HCT116 (cell line): Measurements from ENCODE around the gene KCNA4. TPM values are rescaled to one million over a fixed set of nuclear protein-coding genes. Genes with fewer than 3 reads are reported as not detected.

ENCODE experiments used
- ATAC-seq: fragments of 200-7000 bp; cut with Tn5 transposase; 2 replicates; pipeline ENCODE4 v1.9.1; 2020; ENCODE audit warnings: mild to moderate bottlenecking, moderate library complexity
- BruUV-seq: library from RNA; stranded (reverse); fragments of 400-500 nt; replicated peaks from 2 replicates; lab custom pipeline; 2021; lab: Mats Ljungman, UMichigan
- CTCF ChIA-PET: fragments of 300-600 bp; sonication (Branson Sonifier 250); formaldehyde crosslinking; loops from one replicate; lab custom pipeline; 2021; ENCODE audit warnings: antibody characterized with exemption; lab: Charles Lee
- POLR2A ChIA-PET: fragments of 300-600, 350-600 bp; sonication (Branson Sonifier 250); formaldehyde crosslinking; loops from one replicate; lab custom pipeline; 2021; ENCODE audit warnings: antibody characterized with exemption; lab: Charles Lee
- RAD21 ChIA-PET, 2 experiments: fragments of 300-600 bp; sonication (Branson Sonifier 250); formaldehyde crosslinking; loops; one replicate each; lab custom pipeline; 2023; ENCODE audit warnings: low total read pairs in 2 of 2; ENCODE audit not compliant: uncharacterized antibody in 2 of 2, unreplicated experiment in 2 of 2, low non-redundant PET in 1 of 2; lab: Charles Lee
- DNase-seq: peaks from one replicate; pipeline ENCODE4 v3.0.0-alpha.2; 2010; ENCODE audit warnings: low read depth, low spot score
- H2AFZ ChIP-seq: fragments of 200-600 bp; shearing (Covaris generic), sonication (generic); 2 replicates; pipeline ENCODE4 v1.6.1; 2017; ENCODE audit warnings: low read depth, mixed run types, mixed read lengths, antibody characterized with exemption, low read length; ENCODE audit not compliant: poor library complexity, severe bottlenecking
- H3K27ac ChIP-seq: 2 replicates; pipeline ENCODE4 v1.5.1; 2012; ENCODE audit warnings: low read depth, low read length
- H3K27me3 ChIP-seq: fragments of 200-600 bp; sonication (generic); 2 replicates; pipeline ENCODE4 v1.6.1; 2016; ENCODE audit warnings: mixed run types, low read length, mixed read lengths; ENCODE audit not compliant: insufficient read depth
- H3K36me3 ChIP-seq, 2 experiments: fragments of 200-500 bp in 1 of 2; fragments of 200-600 bp in 1 of 2; sonication (Bioruptor generic) in 1 of 2; sonication (generic) in 1 of 2; 2 replicates each; pipeline versions ENCODE4 v1.5.1 to v1.6.1; 2014 to 2016; ENCODE audit warnings: low read length in 2 of 2, inconsistent platforms in 1 of 2, mixed read lengths in 1 of 2, mixed run types in 1 of 2; ENCODE audit not compliant: insufficient read depth in 2 of 2, control insufficient read depth in 1 of 2
- H3K4me1 ChIP-seq, 2 experiments: fragments of 200-600 bp in 1 of 2; sonication (generic) in 1 of 2; 2 replicates each; pipeline versions ENCODE4 v1.5.1 to v1.6.1; 2012 to 2017; ENCODE audit warnings: low read length in 2 of 2, inconsistent platforms in 1 of 2, mild to moderate bottlenecking in 1 of 2, mixed read lengths in 1 of 2, mixed run types in 1 of 2, moderate library complexity in 1 of 2; ENCODE audit not compliant: insufficient read depth in 2 of 2, control insufficient read depth in 1 of 2
- H3K4me2 ChIP-seq: fragments of 200-600 bp; sonication (generic); 2 replicates; pipeline ENCODE4 v1.6.1; 2017; ENCODE audit warnings: mixed run types, low read length, mixed read lengths
- H3K4me3 ChIP-seq, 2 experiments: fragments of 200-600 bp in 1 of 2; sonication (generic) in 1 of 2; replicated peaks in 1 of 2; 2 replicates each; pipeline ENCODE4 v1.5.1; 2011 to 2016; ENCODE audit warnings: low read length in 2 of 2, control low read depth in 1 of 2, low read depth in 1 of 2, mild to moderate bottlenecking in 1 of 2, mixed read lengths in 1 of 2, mixed run types in 1 of 2
- H3K79me2 ChIP-seq: fragments of 200-600 bp; sonication (generic); 2 replicates; pipeline ENCODE4 v1.6.1; 2017; ENCODE audit warnings: mild to moderate bottlenecking, mixed run types, low read length, moderate library complexity, mixed read lengths; ENCODE audit not compliant: insufficient read depth
- H3K9ac ChIP-seq: fragments of 200-600 bp; sonication (generic); 2 replicates; pipeline ENCODE4 v1.6.1; 2016; ENCODE audit warnings: low read length, mixed read lengths
- H3K9me2 ChIP-seq: fragments of 200-600 bp; sonication (generic), shearing (Covaris generic); 2 replicates; pipeline ENCODE4 v1.6.1; 2017; ENCODE audit warnings: mixed run types, mild to moderate bottlenecking, moderate library complexity; ENCODE audit not compliant: insufficient read depth
- H3K9me3 ChIP-seq, 2 experiments: fragments of 200-500 bp in 1 of 2; fragments of 200-600 bp in 1 of 2; sonication (Bioruptor generic) in 1 of 2; sonication (generic) in 1 of 2; 2 replicates each; pipeline ENCODE4 v1.6.1; 2014 to 2017; ENCODE audit warnings: low read length in 2 of 2, mixed read lengths in 2 of 2, inconsistent platforms in 1 of 2, low read depth in 1 of 2, mild to moderate bottlenecking in 1 of 2, mixed run types in 1 of 2, moderate library complexity in 1 of 2; ENCODE audit not compliant: control insufficient read depth in 1 of 2, insufficient read depth in 1 of 2
- H4K20me1 ChIP-seq: fragments of 200-600 bp; sonication (generic), shearing (Covaris generic); 2 replicates; pipeline ENCODE4 v1.6.1; 2017; ENCODE audit warnings: mixed run types, mild to moderate bottlenecking, moderate library complexity; ENCODE audit not compliant: insufficient read depth
- CBX3 ChIP-seq: IDR thresholded peaks from 2 replicates; pipeline ENCODE4 v1.6.1; 2012; ENCODE audit warnings: low read depth
- CEBPB ChIP-seq: IDR thresholded peaks from 2 replicates; pipeline ENCODE4 v1.6.1; 2012; ENCODE audit warnings: low read depth
- CTCF ChIP-seq, 3 experiments: fragments of 200-600 bp in 1 of 3; sonication (generic) in 1 of 3; IDR thresholded peaks in 2 of 3; conservative IDR thresholded peaks in 1 of 3; 2 replicates each; pipeline ENCODE4 v1.5.1; 2012 to 2017; ENCODE audit warnings: low read depth in 2 of 3, low read length in 2 of 3, antibody characterized with exemption in 1 of 3, borderline replicate concordance in 1 of 3, control low read depth in 1 of 3, mild to moderate bottlenecking in 1 of 3, mixed read lengths in 1 of 3, mixed run types in 1 of 3, moderate library complexity in 1 of 3; ENCODE audit not compliant: insufficient read depth in 1 of 3
- ELF1 ChIP-seq: IDR thresholded peaks from 2 replicates; pipeline ENCODE4 v1.6.1; 2012; ENCODE audit warnings: low read depth, borderline replicate concordance
- EZH2 ChIP-seq: fragments of 200-600 bp; sonication (generic); IDR thresholded peaks from 2 replicates; pipeline ENCODE4 v1.6.1; 2017; ENCODE audit warnings: antibody characterized with exemption, mixed run types
- JUND ChIP-seq: IDR thresholded peaks from 2 replicates; pipeline ENCODE4 v1.6.1; 2012
- MAX ChIP-seq: IDR thresholded peaks from 2 replicates; pipeline ENCODE4 v1.6.1; 2012
- POLR2AphosphoS5 ChIP-seq: IDR thresholded peaks from 2 replicates; pipeline ENCODE4 v1.6.1; 2011; ENCODE audit warnings: mild to moderate bottlenecking, low read depth, low read length, moderate library complexity
- RAD21 ChIP-seq: IDR thresholded peaks from 2 replicates; pipeline ENCODE4 v1.6.1; 2012; ENCODE audit warnings: low read depth, mild to moderate bottlenecking
- SIN3A ChIP-seq: IDR thresholded peaks from 2 replicates; pipeline ENCODE4 v1.6.1; 2012; ENCODE audit warnings: low read depth
- SP1 ChIP-seq: IDR thresholded peaks from 2 replicates; pipeline ENCODE4 v1.6.1; 2012; ENCODE audit warnings: low read depth
- SRF ChIP-seq: IDR thresholded peaks from 2 replicates; pipeline ENCODE4 v1.6.1; 2012; ENCODE audit warnings: low read depth
- ZNF274 ChIP-seq: fragments of 200-500 bp; sonication (Bioruptor generic); IDR thresholded peaks from 2 replicates; pipeline ENCODE4 v1.6.1; 2014; ENCODE audit warnings: mild to moderate bottlenecking, low read depth, low read length, inconsistent platforms
- intact Hi-C: fragments of 100-400 bp; cut with micrococcal nuclease; formaldehyde crosslinking; loops from 2 replicates; pipeline ENCODE4 v1.10.0; 2022
- total RNA-seq: library from RNA; stranded (reverse); gene quantifications from one replicate; pipeline ENCODE4 v1.2.1, GENCODE V29; 2021; ENCODE audit not compliant: unreplicated experiment
- TF ChIP-seq, protein P1 (sequence below): IDR thresholded peaks from 2 replicates; pipeline ENCODE4 v1.6.1; 2012

KCNA4 gene
- total RNA-seq, 1 experiment from 2014 or later, result not detected

GRCh38 chr11:30023074-30023473 is 6.2 kb upstream of the KCNA4 start:
- Histone ChIP-seq H3K4me1 (no peaks in the 10 kb centered on the region), H3K9me2 (no peaks in the 10 kb centered on the region), H2AFZ (no peak overlapping the region), H3K4me3 (no peak overlapping the region), H3K36me3 (no peaks in the 10 kb centered on the region), H3K4me2 (no peak overlapping the region), H3K79me2 (no peaks in the 10 kb centered on the region), H3K9me3 (peaks cover 0 to 7% of the 10 kb centered on the region in 2 experiments; a peak in 1 of 4 replicates), H3K9ac (no peak overlapping the region), H3K27me3 (no peaks in the 10 kb centered on the region), H4K20me1 (no peaks in the 10 kb centered on the region), H3K27ac (no peak overlapping the region)
- CTCF ChIA-PET, result no interaction called here
- DNase-seq (no peak), ATAC-seq (no peak)
- BruUV-seq, result no TSS peak
- POLR2A ChIA-PET, result no interaction called here
- no peak for TF ChIP-seq RAD21
- no peak for TF ChIP-seq ELF1
- no peak for TF ChIP-seq EZH2
- no peak for TF ChIP-seq JUND
- no peak for TF ChIP-seq POLR2AphosphoS5
- TF ChIP-seq MAX, result no peak
- TF ChIP-seq CBX3, result no peak
- no peak for TF ChIP-seq SP1
- no peak for TF ChIP-seq CEBPB
- TF ChIP-seq CTCF (IDR thresholded peaks at IDR 0.05 in 2 of 3, conservative IDR thresholded peaks at IDR 0.05 in 1 of 3; ENCODE audit: borderline replicate concordance in 1 of 3, insufficient read depth in 1 of 3, low read depth in 2 of 3, low read length in 2 of 3), result no peak
- TF ChIP-seq, protein P1, sequence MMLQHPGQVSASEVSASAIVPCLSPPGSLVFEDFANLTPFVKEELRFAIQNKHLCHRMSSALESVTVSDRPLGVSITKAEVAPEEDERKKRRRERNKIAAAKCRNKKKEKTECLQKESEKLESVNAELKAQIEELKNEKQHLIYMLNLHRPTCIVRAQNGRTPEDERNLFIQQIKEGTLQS, result no peak
- TF ChIP-seq SIN3A, result no peak
- TF ChIP-seq ZNF274, result no peak
- no peak for TF ChIP-seq SRF
- intact Hi-C loops, result no loop called here
- RAD21 ChIA-PET, result no interaction called here
